ENCODE results near the gene FBLIM1. TPM values are rescaled to one million over a fixed set of nuclear protein-coding genes. Genes with fewer than 3 reads are reported as not detected.
A peak's percentile ranks its signal among the peaks of the same experiment; 100 is the strongest.

The FBLIM1 gene
- total RNA-seq, 4 donors from 2014 or later, result 140 to 411 (median 311) TPM

GRCh38 chr1:15755646-15756040 is 3.0 kb upstream of the FBLIM1 start:
- no peaks in the 10 kb centered on the region for H3K36me3 ChIP-seq
- H3K4me1 ChIP-seq, result peaks cover 0 to 50% (median 36%) of the 10 kb centered on the region in 4 donors
- in situ Hi-C loops (cut with MboI; ENCODE audit: low pct_ligation_motif_present in 1 of 4, low pct_unique_long_range_greater_than_20kb in 1 of 4, low sequenced_read_pairs in 3 of 4), result no loop called here
- WGBS, 2 donors (ENCODE audit: low coverage in 1 of 2), result 64% methylated on average over 4 of the region's 4 CpGs; no CpG with 5 or more reads in 1 of the 2 donors
- H3K9me3 ChIP-seq, result no peaks in the 10 kb centered on the region
- H3K4me3 ChIP-seq, result no peak overlapping the region
- peaks cover 20% of the 10 kb centered on the region for H3K27me3 ChIP-seq
- H3K27ac ChIP-seq, result peak overlapping the region; percentile 71 to 87 (median 85)
- intact Hi-C loops (cut with DNase I; ENCODE audit: low total_unique reads), result no loop called here
- no peak for TF ChIP-seq EP300 (IDR thresholded peaks at IDR 0.05; ENCODE audit: low read depth)
- TF ChIP-seq, protein P1, sequence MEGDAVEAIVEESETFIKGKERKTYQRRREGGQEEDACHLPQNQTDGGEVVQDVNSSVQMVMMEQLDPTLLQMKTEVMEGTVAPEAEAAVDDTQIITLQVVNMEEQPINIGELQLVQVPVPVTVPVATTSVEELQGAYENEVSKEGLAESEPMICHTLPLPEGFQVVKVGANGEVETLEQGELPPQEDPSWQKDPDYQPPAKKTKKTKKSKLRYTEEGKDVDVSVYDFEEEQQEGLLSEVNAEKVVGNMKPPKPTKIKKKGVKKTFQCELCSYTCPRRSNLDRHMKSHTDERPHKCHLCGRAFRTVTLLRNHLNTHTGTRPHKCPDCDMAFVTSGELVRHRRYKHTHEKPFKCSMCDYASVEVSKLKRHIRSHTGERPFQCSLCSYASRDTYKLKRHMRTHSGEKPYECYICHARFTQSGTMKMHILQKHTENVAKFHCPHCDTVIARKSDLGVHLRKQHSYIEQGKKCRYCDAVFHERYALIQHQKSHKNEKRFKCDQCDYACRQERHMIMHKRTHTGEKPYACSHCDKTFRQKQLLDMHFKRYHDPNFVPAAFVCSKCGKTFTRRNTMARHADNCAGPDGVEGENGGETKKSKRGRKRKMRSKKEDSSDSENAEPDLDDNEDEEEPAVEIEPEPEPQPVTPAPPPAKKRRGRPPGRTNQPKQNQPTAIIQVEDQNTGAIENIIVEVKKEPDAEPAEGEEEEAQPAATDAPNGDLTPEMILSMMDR (IDR thresholded peaks at IDR 0.05), result no peak
- no peak for TF ChIP-seq POLR2A (IDR thresholded peaks at IDR 0.05)
- no peak for TF ChIP-seq POLR2AphosphoS5 (IDR thresholded peaks at IDR 0.05)
- peak; percentile 45 for DNase-seq

DNA sequence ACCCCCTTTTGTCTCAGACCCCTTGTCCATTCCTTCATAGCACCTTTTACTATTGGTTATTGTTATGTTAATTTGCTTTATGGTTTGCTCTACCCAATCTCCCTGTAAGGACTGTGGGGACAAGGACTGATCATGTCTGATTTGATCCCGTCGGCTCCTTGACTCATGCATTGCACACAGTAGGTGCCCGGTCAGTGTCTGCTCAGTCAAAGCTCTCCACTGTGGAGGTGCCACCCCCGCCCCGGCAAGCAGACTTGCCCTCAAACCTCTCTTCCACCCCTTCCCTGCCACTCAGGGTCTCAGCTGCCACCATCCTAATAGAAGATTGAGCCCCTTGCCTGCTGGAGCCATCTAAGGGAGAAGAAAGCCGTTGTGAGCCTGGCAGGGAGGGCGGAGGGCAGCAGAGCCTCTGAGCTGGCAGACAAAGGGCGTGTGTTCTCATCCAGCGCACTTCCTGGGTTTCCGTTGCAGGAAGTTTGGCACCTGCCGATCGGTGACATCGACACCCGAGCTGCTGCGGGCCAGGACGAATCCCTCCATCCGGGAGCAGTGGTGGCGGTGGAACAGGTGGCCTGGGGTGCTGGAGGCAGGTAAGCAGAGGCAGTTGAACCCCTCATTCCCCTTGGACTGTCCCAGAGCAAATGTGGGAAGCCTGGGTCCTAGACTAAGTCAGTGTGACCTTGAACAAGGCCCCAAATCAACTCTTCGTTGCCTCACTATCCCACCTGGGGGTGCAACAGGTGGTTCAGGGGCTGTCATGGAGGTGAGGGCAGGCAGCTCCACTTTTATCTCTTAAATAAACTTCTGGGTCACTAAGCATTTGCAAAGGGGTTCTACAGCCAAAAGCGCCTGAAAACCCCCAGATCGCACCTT is 2.2 kb upstream of the FBLIM1 start:
- H3K27me3 ChIP-seq, result peaks cover 20% of the 10 kb centered on the region
- in situ Hi-C loops (cut with MboI; ENCODE audit: low pct_ligation_motif_present in 1 of 4, low pct_unique_long_range_greater_than_20kb in 1 of 4, low sequenced_read_pairs in 3 of 4) (no loop called here), intact Hi-C loops (cut with DNase I; ENCODE audit: low total_unique reads) (no loop called here)
- H3K4me3 ChIP-seq, result peak overlapping the region; percentile 11 to 84 (median 76)
- H3K9me3 ChIP-seq, result no peaks in the 10 kb centered on the region
- DNase-seq, result peak; percentile 87
- TF ChIP-seq, protein P1 (IDR thresholded peaks at IDR 0.05), result no peak
- TF ChIP-seq EP300 (IDR thresholded peaks at IDR 0.05; ENCODE audit: low read depth) (no peak), POLR2A (IDR thresholded peaks at IDR 0.05) (peak; percentile 97), POLR2AphosphoS5 (IDR thresholded peaks at IDR 0.05) (peak; percentile 68 to 97 (median 94))
- H3K27ac ChIP-seq, result peak overlapping the region; percentile 71 to 87 (median 85)
- H3K36me3 ChIP-seq, result no peaks in the 10 kb centered on the region
- WGBS, 2 donors (ENCODE audit: low coverage in 1 of 2), result 30% methylated on average over 21 of the region's 21 CpGs; no CpG with 5 or more reads in 1 of the 2 donors
- H3K4me1 ChIP-seq, result peaks cover 0 to 57% (median 38%) of the 10 kb centered on the region in 4 donors

DNA sequence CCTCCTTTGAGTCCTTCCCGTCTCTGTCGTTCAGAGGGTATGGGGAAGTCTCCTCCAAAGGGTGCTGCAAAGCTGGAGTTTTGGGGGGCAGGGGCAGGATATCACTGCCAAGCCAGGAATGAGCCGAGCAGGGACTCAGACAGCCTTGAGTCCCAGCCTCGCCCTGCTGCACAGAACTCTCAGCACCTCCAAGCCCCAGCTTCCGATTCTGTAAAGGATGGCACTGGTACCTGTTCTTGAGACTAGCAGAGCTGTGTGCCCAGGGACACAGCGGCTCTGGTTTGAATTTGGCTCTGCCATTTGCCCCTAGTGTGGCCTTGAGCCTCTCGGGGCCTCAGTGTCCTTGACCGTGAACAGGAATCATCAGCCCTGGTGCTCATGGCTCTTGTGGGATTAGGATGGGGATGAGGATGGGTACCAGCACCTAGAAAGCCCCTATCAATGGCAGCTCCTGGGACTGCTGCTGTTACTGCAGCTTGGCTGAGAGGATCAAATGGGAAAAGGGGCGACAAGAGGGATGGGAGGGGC is 1.5 kb upstream of the FBLIM1 start:
- TF ChIP-seq POLR2AphosphoS5 (IDR thresholded peaks at IDR 0.05) (no peak), EP300 (IDR thresholded peaks at IDR 0.05; ENCODE audit: low read depth) (no peak), POLR2A (IDR thresholded peaks at IDR 0.05) (no peak)
- TF ChIP-seq, protein P1 (IDR thresholded peaks at IDR 0.05), result no peak
- WGBS, 2 donors (ENCODE audit: low coverage in 1 of 2), result 51% methylated on average over 8 of the region's 9 CpGs; no CpG with 5 or more reads in 1 of the 2 donors
- intact Hi-C loops (cut with DNase I; ENCODE audit: low total_unique reads), result no loop called here
- peak overlapping the region; percentile 71 to 87 (median 85) for H3K27ac ChIP-seq
- no peaks in the 10 kb centered on the region for H3K9me3 ChIP-seq
- no peak for DNase-seq
- H3K27me3 ChIP-seq, result peaks cover 20% of the 10 kb centered on the region
- peaks cover 3 to 64% (median 38%) of the 10 kb centered on the region in 4 donors for H3K4me1 ChIP-seq
- in situ Hi-C loops (cut with MboI; ENCODE audit: low pct_ligation_motif_present in 1 of 4, low pct_unique_long_range_greater_than_20kb in 1 of 4, low sequenced_read_pairs in 3 of 4), result no loop called here
- H3K4me3 ChIP-seq, result peak overlapping the region; percentile 11 to 84 (median 76)
- H3K36me3 ChIP-seq, result no peaks in the 10 kb centered on the region
